ENCODE measurements around the gene SMPD4. TPM values are rescaled to one million over a fixed set of nuclear protein-coding genes. Genes with fewer than 3 reads are reported as not detected.
"Not testable (repeated sequence)": the region's sequence is repeated elsewhere in the genome, so short reads cannot be mapped to it uniquely, and the experiment has no call there.

The SMPD4 gene
- total and polyA plus RNA-seq, 2 donors (not counting 3 experiments of a cell fraction or from before 2014, with no cell fraction given): 85.3 to 88.1 TPM

DNA sequence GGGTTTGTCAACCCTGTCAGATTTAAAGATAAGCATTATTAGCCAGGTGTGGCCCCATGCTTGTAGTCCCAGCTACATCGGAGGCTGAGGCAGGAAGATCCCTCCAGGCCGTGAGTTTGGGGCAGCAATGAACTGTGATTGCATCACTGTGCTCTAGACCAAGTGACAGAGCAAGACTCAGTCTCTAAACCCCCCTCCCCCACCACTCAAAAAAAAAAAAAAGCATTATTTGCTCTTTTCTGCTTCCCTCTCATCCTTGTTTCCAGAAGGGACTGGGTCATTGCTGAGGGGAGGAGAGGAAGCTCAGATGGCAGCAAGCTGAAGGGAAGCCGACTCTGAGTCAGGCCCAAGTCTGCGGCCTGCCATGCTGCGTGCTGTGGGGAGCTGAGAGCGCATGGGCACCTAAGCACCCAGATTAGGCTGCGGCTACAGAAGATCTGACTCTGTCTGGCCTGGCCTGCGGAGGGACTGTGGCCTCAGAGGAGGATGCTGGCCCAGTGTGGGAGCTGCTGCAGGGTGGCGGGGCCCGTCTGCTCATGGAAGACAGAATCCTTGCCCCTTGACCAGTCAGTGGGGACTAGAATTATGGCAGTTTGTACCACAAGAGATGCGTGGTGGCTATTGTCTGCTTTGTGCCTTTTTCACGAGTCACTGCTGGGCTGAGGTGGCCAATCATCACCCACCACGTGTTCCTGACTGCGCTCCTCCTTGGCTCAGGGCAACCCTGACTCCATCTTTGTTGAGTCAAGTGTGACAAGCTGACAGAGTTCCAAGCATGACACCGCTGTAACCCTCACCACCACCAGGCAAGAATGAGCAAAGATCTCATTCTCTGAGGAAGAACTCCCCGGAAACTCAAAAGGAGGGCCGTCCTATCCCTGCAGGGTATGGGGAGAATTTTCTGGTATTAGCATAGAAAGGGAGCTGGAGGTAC, 6.7 kb upstream of the SMPD4 start:
- BruUV-seq (replicated peaks); H4K20me1 ChIP-seq (replicated peaks; ENCODE audit: control insufficient read depth, extremely low read depth, insufficient read depth, low read length); DNase-seq (ENCODE audit: low read depth, low spot score); POLR2A ChIA-PET; dilution Hi-C loops (cut with MboI; ENCODE audit: extremely low pct_ligation_motif_present, low sequenced_read_pairs); intact Hi-C loops (cut with micrococcal nuclease); H3K4me1 ChIP-seq (ENCODE audit: control insufficient read depth, extremely low read depth, insufficient read depth, low read length); CTCF ChIA-PET; H3K27ac ChIP-seq (ENCODE audit: insufficient read depth, low read depth, low read length); H3K36me3 ChIP-seq (ENCODE audit: control insufficient read depth in 2 of 2, extremely low read depth in 1 of 2, insufficient read depth in 2 of 2, low read length in 2 of 2); H3K4me3 ChIP-seq (replicated peaks in 1 of 3; ENCODE audit: insufficient read depth in 1 of 3, low read depth in 1 of 3, low read length in 3 of 3); H3K27me3 ChIP-seq (ENCODE audit: control insufficient read depth in 2 of 2, insufficient read depth in 2 of 2, low read length in 2 of 2); H2AFZ ChIP-seq (ENCODE audit: low read depth, low read length); H3K9ac ChIP-seq (replicated peaks; ENCODE audit: extremely low read depth, insufficient read depth, low read length); H3K9me1 ChIP-seq (replicated peaks; ENCODE audit: control insufficient read depth, extremely low read depth, insufficient read depth, low read length); H3K4me2 ChIP-seq (ENCODE audit: insufficient read depth, low read length); H3K9me3 ChIP-seq (replicated peaks; ENCODE audit: control insufficient read depth, insufficient read depth, low read length): not testable (repeated sequence)
- peaks cover 25% of the 10 kb centered on the region for H3K79me2 ChIP-seq (ENCODE audit: control insufficient read depth, insufficient read depth, low read length)
- FAIRE-seq: peak; percentile 75

DNA sequence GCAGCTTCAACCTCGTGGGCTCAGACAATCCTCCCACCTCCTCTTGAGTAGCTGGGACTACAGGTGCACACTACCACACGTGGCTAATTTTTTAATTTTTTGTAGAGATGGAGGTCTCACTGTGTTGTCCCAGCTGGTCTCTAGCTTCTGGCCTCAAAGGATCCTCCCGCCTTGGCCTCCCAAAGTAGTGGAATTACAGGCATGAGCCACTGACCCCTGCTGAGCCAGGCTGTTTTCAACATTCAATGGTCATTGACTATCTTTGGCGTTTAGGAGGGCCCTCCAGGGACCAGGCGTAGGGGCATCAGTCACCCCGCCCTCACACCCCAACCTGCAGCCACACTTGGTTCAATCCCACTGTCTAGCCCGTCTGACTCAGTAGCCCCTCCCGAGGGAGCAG, 5.9 kb upstream of the SMPD4 start:
- CTCF ChIA-PET: no interaction called here
- no peak for FAIRE-seq
- BruUV-seq (replicated peaks): no TSS peak
- intact Hi-C loops (cut with micrococcal nuclease): no loop called here
- dilution Hi-C loops (cut with MboI; ENCODE audit: extremely low pct_ligation_motif_present, low sequenced_read_pairs): no loop called here
- no peaks in the 10 kb centered on the region for H3K9me3 ChIP-seq (replicated peaks; ENCODE audit: control insufficient read depth, insufficient read depth, low read length)
- peaks cover 0 to 7% of the 10 kb centered on the region in 2 experiments for H3K36me3 ChIP-seq (ENCODE audit: control insufficient read depth in 2 of 2, extremely low read depth in 1 of 2, insufficient read depth in 2 of 2, low read length in 2 of 2)
- H3K4me2 ChIP-seq (ENCODE audit: insufficient read depth, low read length): no peak overlapping the region
- H3K4me1 ChIP-seq (ENCODE audit: control insufficient read depth, extremely low read depth, insufficient read depth, low read length): peaks cover 6% of the 10 kb centered on the region
- H2AFZ ChIP-seq (ENCODE audit: low read depth, low read length): no peak overlapping the region
- no peak overlapping the region for H3K9ac ChIP-seq (replicated peaks; ENCODE audit: extremely low read depth, insufficient read depth, low read length)
- no peak overlapping the region for H3K27ac ChIP-seq (ENCODE audit: insufficient read depth, low read depth, low read length)
- H3K4me3 ChIP-seq (replicated peaks in 1 of 3; ENCODE audit: insufficient read depth in 1 of 3, low read depth in 1 of 3, low read length in 3 of 3): no peak overlapping the region
- no peak for DNase-seq (ENCODE audit: low read depth, low spot score)
- no peaks in the 10 kb centered on the region for H3K9me1 ChIP-seq (replicated peaks; ENCODE audit: control insufficient read depth, extremely low read depth, insufficient read depth, low read length)
- no peak for TF ChIP-seq FOS (IDR thresholded peaks at IDR 0.05; ENCODE audit: borderline replicate concordance, insufficient read depth, low read length)
- TF ChIP-seq GATA2 (IDR thresholded peaks at IDR 0.05; ENCODE audit: insufficient read depth, insufficient read length, low read depth, low read length): no peak
- POLR2A ChIA-PET: interaction anchor here (0.7 kb wide), 1 partner anchor 1300 kb away, joined by 3 read pairs; no protein-coding TSS in a partner anchor
- H3K79me2 ChIP-seq (ENCODE audit: control insufficient read depth, insufficient read depth, low read length): peaks cover 30% of the 10 kb centered on the region
- H3K27me3 ChIP-seq (ENCODE audit: control insufficient read depth in 2 of 2, insufficient read depth in 2 of 2, low read length in 2 of 2): no peaks in the 10 kb centered on the region
- no peaks in the 10 kb centered on the region for H4K20me1 ChIP-seq (replicated peaks; ENCODE audit: control insufficient read depth, extremely low read depth, insufficient read depth, low read length)
